Osteocyte (in vitro differentiated cells): ENCODE data around the gene ZFP57. TPM values are rescaled to one million over a fixed set of nuclear protein-coding genes. Genes with fewer than 3 reads are reported as not detected.
"Not testable (repeated sequence)": the region's sequence is repeated elsewhere in the genome, so short reads cannot be mapped to it uniquely, and the experiment has no call there.

ENCODE experiments used
- DNase-seq: peaks from one replicate; pipeline ENCODE4 v3.0.0; 2021; ENCODE audit warnings: mixed read lengths; ENCODE audit not compliant: unreplicated experiment; ENCODE audit errors: extremely low spot score
- H3K27ac Mint-ChIP-seq: one replicate; pipeline ENCODE4 v1.8.0; 2021; ENCODE audit warnings: mild to moderate bottlenecking, mixed read lengths; ENCODE audit not compliant: unreplicated experiment
- H3K27me3 Mint-ChIP-seq: one replicate; pipeline ENCODE4 v1.8.0; 2021; ENCODE audit warnings: mixed read lengths; ENCODE audit not compliant: unreplicated experiment
- H3K36me3 Mint-ChIP-seq: one replicate; pipeline ENCODE4 v1.8.0; 2021; ENCODE audit warnings: mixed read lengths; ENCODE audit not compliant: unreplicated experiment
- H3K4me1 Mint-ChIP-seq: one replicate; pipeline ENCODE4 v1.8.0; 2021; ENCODE audit warnings: mixed read lengths; ENCODE audit not compliant: unreplicated experiment
- H3K4me3 Mint-ChIP-seq: one replicate; pipeline ENCODE4 v1.8.0; 2021; ENCODE audit warnings: mild to moderate bottlenecking, moderate library complexity, mixed read lengths; ENCODE audit not compliant: unreplicated experiment
- H3K9me3 Mint-ChIP-seq: one replicate; pipeline ENCODE4 v1.8.0; 2021; ENCODE audit warnings: mixed read lengths; ENCODE audit not compliant: unreplicated experiment
- CTCF ChIP-seq: fragments of 200-600 bp; sonication (generic); IDR thresholded peaks from 2 replicates; pipeline ENCODE4 v1.5.0; 2021; ENCODE audit warnings: antibody characterized with exemption, mild to moderate bottlenecking, moderate library complexity
- total RNA-seq: library from RNA; stranded (reverse); gene quantifications from 2 replicates; pipeline ENCODE4 v1.2.1, GENCODE V29; 2021

ZFP57 gene
- total RNA-seq, 1 donor from 2014 or later, result not detected

- Mint-ChIP-seq H3K36me3 (no peaks in the 10 kb centered on the region), H3K4me3 (no peak overlapping the region), H3K9me3 (no peaks in the 10 kb centered on the region), H3K4me1 (peaks cover 2% of the 10 kb centered on the region), H3K27ac (no peak overlapping the region), H3K27me3 (peaks cover 13% of the 10 kb centered on the region)
- no peak for DNase-seq
- no peak for TF ChIP-seq CTCF
Measured at GRCh38 chr6:29671026-29671425, 9.9 kb downstream of the ZFP57 start.

- Mint-ChIP-seq H3K4me3 (no peak overlapping the region), H3K36me3 (no peaks in the 10 kb centered on the region), H3K9me3 (no peaks in the 10 kb centered on the region), H3K27me3 (peaks cover 17% of the 10 kb centered on the region), H3K27ac (no peak overlapping the region), H3K4me1 (peaks cover 8% of the 10 kb centered on the region)
- TF ChIP-seq CTCF, result no peak
- no peak for DNase-seq
Measured at GRCh38 chr6:29667158-29667557, 13.8 kb downstream of the ZFP57 start.

GRCh38 chr6:29666826-29667130 lies 14.2 kb downstream of the ZFP57 start:
- no peak overlapping the region for H3K4me3 Mint-ChIP-seq
- H3K36me3 Mint-ChIP-seq, result no peaks in the 10 kb centered on the region
- no peaks in the 10 kb centered on the region for H3K9me3 Mint-ChIP-seq
- no peak for DNase-seq
- H3K4me1 Mint-ChIP-seq, result peaks cover 12% of the 10 kb centered on the region
- peaks cover 17% of the 10 kb centered on the region for H3K27me3 Mint-ChIP-seq
- no peak for TF ChIP-seq CTCF
- H3K27ac Mint-ChIP-seq, result no peak overlapping the region

GRCh38 chr6:29665942-29666825 lies 14.8 kb downstream of the ZFP57 start:
- TF ChIP-seq CTCF, result no peak
- H3K4me3 Mint-ChIP-seq, result no peak overlapping the region
- H3K36me3 Mint-ChIP-seq, result no peaks in the 10 kb centered on the region
- H3K27ac Mint-ChIP-seq, result no peak overlapping the region
- DNase-seq, result no peak
- H3K9me3 Mint-ChIP-seq, result no peaks in the 10 kb centered on the region
- H3K27me3 Mint-ChIP-seq, result peaks cover 17% of the 10 kb centered on the region
- H3K4me1 Mint-ChIP-seq, result peaks cover 18% of the 10 kb centered on the region

GRCh38 chr6:29663300-29664042 lies 17.5 kb downstream of the ZFP57 start:
- no peak overlapping the region for H3K27ac Mint-ChIP-seq
- no peak for DNase-seq
- H3K27me3 Mint-ChIP-seq, result peaks cover 16% of the 10 kb centered on the region

GRCh38 chr6:29661502-29662141 lies 19.3 kb downstream of the ZFP57 start:
- peaks cover 24% of the 10 kb centered on the region for H3K4me1 Mint-ChIP-seq
- H3K36me3 Mint-ChIP-seq, DNase-seq, H3K4me3 Mint-ChIP-seq, H3K27ac Mint-ChIP-seq, H3K9me3 Mint-ChIP-seq, H3K27me3 Mint-ChIP-seq: not testable (repeated sequence)

More at GRCh38 chr6:29663300-29664042, 17.5 kb downstream of the ZFP57 start:
- H3K36me3 Mint-ChIP-seq, result no peaks in the 10 kb centered on the region
- H3K4me1 Mint-ChIP-seq, result peaks cover 22% of the 10 kb centered on the region
- H3K9me3 Mint-ChIP-seq, result no peaks in the 10 kb centered on the region
- no peak for TF ChIP-seq CTCF
- no peak overlapping the region for H3K4me3 Mint-ChIP-seq
